Stomach smooth muscle (tissue), 2 donors: Measurements from ENCODE around the gene DAB1.

Experiments used
- H3K27ac ChIP-seq: one replicate; pipeline ENCODE4 v1.7.0; 2013; ENCODE audit warnings: mild to moderate bottlenecking, low read length, inconsistent platforms
- H3K27me3 ChIP-seq, 2 donors: one replicate each; pipeline ENCODE4 v1.7.0; 2013; ENCODE audit warnings: low read length in 2 of 2; ENCODE audit not compliant: insufficient read depth in 2 of 2, control insufficient read depth in 1 of 2
- H3K36me3 ChIP-seq, 2 donors: one replicate each; pipeline ENCODE4 v1.7.0; 2013; ENCODE audit warnings: low read length in 2 of 2; ENCODE audit not compliant: control insufficient read depth in 2 of 2, insufficient read depth in 2 of 2
- H3K4me1 ChIP-seq: one replicate; pipeline ENCODE4 v1.7.0; 2013; ENCODE audit warnings: low read length; ENCODE audit not compliant: control insufficient read depth, insufficient read depth
- H3K4me3 ChIP-seq, 2 donors: one replicate each; pipeline ENCODE4 v1.7.0; 2013; ENCODE audit warnings: low read length in 2 of 2
- H3K9ac ChIP-seq, 2 donors: one replicate each; pipeline ENCODE4 v1.7.0; 2013; ENCODE audit warnings: low read length in 2 of 2, mild to moderate bottlenecking in 1 of 2
- H3K9me3 ChIP-seq, 2 donors: one replicate each; pipeline ENCODE4 v1.7.0; 2013; ENCODE audit warnings: low read length in 2 of 2; ENCODE audit not compliant: control insufficient read depth in 2 of 2
- donor health status: healthy.
- donor health status: Pancreatic carcinoma.

The DAB1 gene

GRCh38 chr1:57012315-57012714, 411.5 kb downstream of the DAB1 start:
- Histone ChIP-seq H3K27me3 (no peaks in the 10 kb centered on the region), H3K27ac (peak overlapping the region; percentile 0), H3K9me3 (no peaks in the 10 kb centered on the region), H3K4me3 (peak overlapping the region in 1 of 2 donors; percentile 26), H3K4me1 (peaks cover 3% of the 10 kb centered on the region), H3K9ac (no peak overlapping the region), H3K36me3 (no peaks in the 10 kb centered on the region)

GRCh38 chr1:57010511-57010910, 413.3 kb downstream of the DAB1 start:
- Histone ChIP-seq H3K27ac (no peak overlapping the region), H3K36me3 (no peaks in the 10 kb centered on the region), H3K9ac (no peak overlapping the region), H3K4me3 (no peak overlapping the region), H3K27me3 (no peaks in the 10 kb centered on the region), H3K9me3 (no peaks in the 10 kb centered on the region), H3K4me1 (peaks cover 3% of the 10 kb centered on the region)

GRCh38 chr1:57007948-57008347, 415.9 kb downstream of the DAB1 start:
- Histone ChIP-seq H3K4me1 (peaks cover 3% of the 10 kb centered on the region), H3K4me3 (no peak overlapping the region), H3K27me3 (no peaks in the 10 kb centered on the region), H3K9ac (no peak overlapping the region), H3K36me3 (no peaks in the 10 kb centered on the region), H3K9me3 (no peaks in the 10 kb centered on the region), H3K27ac (no peak overlapping the region)

- H3K27ac ChIP-seq: no peak overlapping the region
- no peaks in the 10 kb centered on the region for H3K27me3 ChIP-seq
Observed at GRCh38 chr1:57007472-57007871, 416.4 kb downstream of the DAB1 start.

GRCh38 chr1:57003398-57004139, 420.3 kb downstream of the DAB1 start:
- Histone ChIP-seq H3K27me3 (no peaks in the 10 kb centered on the region), H3K9me3 (no peaks in the 10 kb centered on the region), H3K27ac (no peak overlapping the region), H3K9ac (no peak overlapping the region), H3K36me3 (no peaks in the 10 kb centered on the region), H3K4me1 (no peaks in the 10 kb centered on the region), H3K4me3 (no peak overlapping the region)

More at GRCh38 chr1:57007472-57007871, 416.4 kb downstream of the DAB1 start:
- Histone ChIP-seq H3K4me1 (peaks cover 3% of the 10 kb centered on the region), H3K4me3 (no peak overlapping the region), H3K36me3 (no peaks in the 10 kb centered on the region), H3K9ac (no peak overlapping the region), H3K9me3 (no peaks in the 10 kb centered on the region)

- H3K4me3 ChIP-seq: no peak overlapping the region
Observed at GRCh38 chr1:56995414-56996100, 428.3 kb downstream of the DAB1 start.

GRCh38 chr1:56993475-56993874, 430.4 kb downstream of the DAB1 start:
- peaks cover 4% of the 10 kb centered on the region for H3K4me1 ChIP-seq
- H3K27ac ChIP-seq: no peak overlapping the region
- no peaks in the 10 kb centered on the region for H3K36me3 ChIP-seq
- no peaks in the 10 kb centered on the region for H3K9me3 ChIP-seq
- no peak overlapping the region for H3K9ac ChIP-seq
- no peak overlapping the region for H3K4me3 ChIP-seq
- no peaks in the 10 kb centered on the region for H3K27me3 ChIP-seq

More at GRCh38 chr1:56995414-56996100, 428.3 kb downstream of the DAB1 start:
- Histone ChIP-seq H3K27ac (no peak overlapping the region), H3K9me3 (no peaks in the 10 kb centered on the region), H3K4me1 (peaks cover 4% of the 10 kb centered on the region), H3K36me3 (no peaks in the 10 kb centered on the region), H3K9ac (no peak overlapping the region), H3K27me3 (no peaks in the 10 kb centered on the region)

- Histone ChIP-seq H3K27ac (no peak overlapping the region), H3K36me3 (no peaks in the 10 kb centered on the region), H3K9me3 (no peaks in the 10 kb centered on the region), H3K4me3 (peak overlapping the region in 1 of 2 donors; percentile 29), H3K9ac (no peak overlapping the region), H3K27me3 (no peaks in the 10 kb centered on the region), H3K4me1 (peaks cover 4% of the 10 kb centered on the region)
Observed at GRCh38 chr1:56992318-56993125, 431.3 kb downstream of the DAB1 start.

GRCh38 chr1:56991576-56991975, 432.3 kb downstream of the DAB1 start:
- peaks cover 4% of the 10 kb centered on the region for H3K4me1 ChIP-seq
- no peaks in the 10 kb centered on the region for H3K27me3 ChIP-seq
- no peak overlapping the region for H3K4me3 ChIP-seq
- no peak overlapping the region for H3K9ac ChIP-seq
- H3K36me3 ChIP-seq: no peaks in the 10 kb centered on the region
- no peaks in the 10 kb centered on the region for H3K9me3 ChIP-seq
- no peak overlapping the region for H3K27ac ChIP-seq

GRCh38 chr1:56986397-56986796, 437.5 kb downstream of the DAB1 start:
- Histone ChIP-seq H3K27ac (no peak overlapping the region), H3K4me3 (no peak overlapping the region), H3K27me3 (no peaks in the 10 kb centered on the region), H3K9ac (no peak overlapping the region), H3K36me3 (no peaks in the 10 kb centered on the region), H3K9me3 (no peaks in the 10 kb centered on the region), H3K4me1 (no peaks in the 10 kb centered on the region)
